ENCODE data around the gene TP53BP2. TPM values are rescaled to one million over a fixed set of nuclear protein-coding genes. Genes with fewer than 3 reads are reported as not detected.
A peak's percentile ranks its signal among the peaks of the same experiment; 100 is the strongest.

TP53BP2 gene
- total RNA-seq, 1 experiment from 2014 or later = 38.2 TPM

DNA sequence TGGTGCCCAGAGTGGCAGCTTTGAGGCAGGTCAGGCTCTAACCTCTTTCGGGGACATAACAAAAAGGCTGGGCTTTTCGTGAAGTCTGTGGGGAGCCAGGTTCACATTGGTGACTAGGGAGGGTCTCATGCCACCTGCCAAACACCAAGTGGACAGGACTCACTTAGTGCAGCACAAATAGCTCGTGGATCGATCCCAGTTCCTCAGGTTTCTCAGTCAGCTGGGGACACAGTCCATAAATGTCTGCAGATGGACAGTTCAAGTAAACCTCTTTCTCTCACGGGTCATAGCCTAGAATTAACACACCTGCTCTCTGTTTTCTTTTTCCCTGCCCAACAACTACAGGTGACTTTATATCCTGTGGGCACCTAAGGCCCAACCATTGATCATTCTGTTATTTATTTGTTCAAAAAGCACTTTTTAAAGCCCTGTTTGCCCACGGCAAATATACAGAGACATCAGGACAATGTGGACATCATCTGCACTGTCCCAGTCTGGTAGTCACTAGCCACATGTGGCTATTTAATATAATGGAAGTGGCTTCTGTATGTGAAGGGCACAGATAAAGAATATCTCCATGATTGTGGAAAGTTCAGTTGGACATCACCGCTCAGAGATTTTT is 79.9 kb downstream of the TP53BP2 start:
- ATAC-seq = peak; percentile 18; the same call in 1 of the 2 replicates
- peaks cover 4 to 20% of the 10 kb centered on the region in 2 experiments for H3K4me1 ChIP-seq (ENCODE audit: control insufficient read depth in 1 of 2, insufficient read depth in 2 of 2, low read length in 2 of 2)
- intact Hi-C loops (cut with micrococcal nuclease) = no loop called here
- H4K20me1 ChIP-seq (ENCODE audit: insufficient read depth) = no peaks in the 10 kb centered on the region
- no peaks in the 10 kb centered on the region for H3K9me2 ChIP-seq (ENCODE audit: insufficient read depth)
- no peak overlapping the region for H3K9ac ChIP-seq (ENCODE audit: low read length)
- H3K36me3 ChIP-seq (ENCODE audit: control insufficient read depth in 1 of 2, insufficient read depth in 2 of 2, low read length in 2 of 2) = peaks cover 11 to 44% of the 10 kb centered on the region in 2 experiments
- no peak overlapping the region for H3K27ac ChIP-seq (ENCODE audit: low read depth, low read length)
- POLR2A ChIA-PET = no interaction called here
- H3K9me3 ChIP-seq (ENCODE audit: control insufficient read depth in 1 of 2, insufficient read depth in 1 of 2, low read depth in 1 of 2, low read length in 2 of 2) = no peaks in the 10 kb centered on the region
- H3K4me3 ChIP-seq (replicated peaks in 1 of 2; ENCODE audit: low read depth in 1 of 2, low read length in 2 of 2) = no peak overlapping the region
- BruUV-seq (replicated peaks) = no TSS peak
- CTCF ChIA-PET = no interaction called here
- RAD21 ChIA-PET (ENCODE audit: low non-redundant PET in 1 of 2, low total read pairs in 2 of 2, uncharacterized antibody in 2 of 2, unreplicated experiment in 2 of 2) = no interaction called here
- TF ChIP-seq FOSL1 (IDR thresholded peaks at IDR 0.05; ENCODE audit: low read depth) (no peak), SRF (IDR thresholded peaks at IDR 0.05; ENCODE audit: low read depth) (no peak), CBX3 (IDR thresholded peaks at IDR 0.05; ENCODE audit: low read depth) (no peak)
- DNase-seq (ENCODE audit: low read depth, low spot score) = no peak
- H3K27me3 ChIP-seq (ENCODE audit: insufficient read depth, low read length) = no peaks in the 10 kb centered on the region
- H3K4me2 ChIP-seq (ENCODE audit: low read length) = no peak overlapping the region
- H3K79me2 ChIP-seq (ENCODE audit: insufficient read depth, low read length) = 0 out of 2 replicates have a peak, but pooled peaks cover 4% of the 10 kb centered on the region
- H2AFZ ChIP-seq (ENCODE audit: low read depth, low read length, poor library complexity, severe bottlenecking) = no peak overlapping the region

GRCh38 chr1:223765036-223765718 is 80.6 kb downstream of the TP53BP2 start:
- Histone ChIP-seq H3K9me3 (ENCODE audit: control insufficient read depth in 1 of 2, insufficient read depth in 1 of 2, low read depth in 1 of 2, low read length in 2 of 2) (no peaks in the 10 kb centered on the region), H3K79me2 (ENCODE audit: insufficient read depth, low read length) (0 out of 2 replicates have a peak, but pooled peaks cover 4% of the 10 kb centered on the region), H3K4me1 (ENCODE audit: control insufficient read depth in 1 of 2, insufficient read depth in 2 of 2, low read length in 2 of 2) (peaks cover 1 to 13% of the 10 kb centered on the region in 2 experiments; a peak in 2 of 4 replicates), H3K27me3 (ENCODE audit: insufficient read depth, low read length) (no peaks in the 10 kb centered on the region), H3K36me3 (ENCODE audit: control insufficient read depth in 1 of 2, insufficient read depth in 2 of 2, low read length in 2 of 2) (peaks cover 10 to 46% of the 10 kb centered on the region in 2 experiments), H2AFZ (ENCODE audit: low read depth, low read length, poor library complexity, severe bottlenecking) (no peak overlapping the region), H3K27ac (ENCODE audit: low read depth, low read length) (no peak overlapping the region), H4K20me1 (ENCODE audit: insufficient read depth) (no peaks in the 10 kb centered on the region), H3K4me3 (replicated peaks in 1 of 2; ENCODE audit: low read depth in 1 of 2, low read length in 2 of 2) (no peak overlapping the region), H3K9ac (ENCODE audit: low read length) (no peak overlapping the region), H3K4me2 (ENCODE audit: low read length) (no peak overlapping the region), H3K9me2 (ENCODE audit: insufficient read depth) (no peaks in the 10 kb centered on the region)
- TF ChIP-seq TCF7L2 (IDR thresholded peaks at IDR 0.05; ENCODE audit: borderline replicate concordance, extremely low read depth, insufficient read depth, insufficient read length) = no peak
- ChIA-PET POLR2A (no interaction called here), CTCF (no interaction called here), RAD21 (ENCODE audit: low non-redundant PET in 1 of 2, low total read pairs in 2 of 2, uncharacterized antibody in 2 of 2, unreplicated experiment in 2 of 2) (no interaction called here)
- intact Hi-C loops (cut with micrococcal nuclease) = no loop called here
- ATAC-seq (peak; percentile 52), DNase-seq (ENCODE audit: low read depth, low spot score) (no peak)
- no TSS peak for BruUV-seq (replicated peaks)

Measured in HCT116 (cell line).